NCI-H1417 treated with DMSO at 0.1 percent for 48 hours (cell line): ENCODE results near the gene TBL1X.
"Not testable (repeated sequence)": the region's sequence is repeated elsewhere in the genome, so short reads cannot be mapped to it uniquely, and the experiment has no call there.

Experiments used
- DNase-seq: peaks from one replicate; lab custom pipeline; 2025; lab: John Stamatoyannopoulos, UW

Gene TBL1X

GRCh38 chrX:9765737-9766097 is 300.9 kb downstream of the TBL1X start, which contains the start of gene GPR143:
TSS of gene GPR143 (minus strand) at chrX:9765847. CDS start at chrX:9765817, 30 bp downstream.
- no peak for DNase-seq

- no peak for DNase-seq
Measured at GRCh38 chrX:9767375-9767774, 302.5 kb downstream of the TBL1X start.

GRCh38 chrX:9768321-9768839 is 303.5 kb downstream of the TBL1X start:
- DNase-seq: not testable (repeated sequence)

DNA sequence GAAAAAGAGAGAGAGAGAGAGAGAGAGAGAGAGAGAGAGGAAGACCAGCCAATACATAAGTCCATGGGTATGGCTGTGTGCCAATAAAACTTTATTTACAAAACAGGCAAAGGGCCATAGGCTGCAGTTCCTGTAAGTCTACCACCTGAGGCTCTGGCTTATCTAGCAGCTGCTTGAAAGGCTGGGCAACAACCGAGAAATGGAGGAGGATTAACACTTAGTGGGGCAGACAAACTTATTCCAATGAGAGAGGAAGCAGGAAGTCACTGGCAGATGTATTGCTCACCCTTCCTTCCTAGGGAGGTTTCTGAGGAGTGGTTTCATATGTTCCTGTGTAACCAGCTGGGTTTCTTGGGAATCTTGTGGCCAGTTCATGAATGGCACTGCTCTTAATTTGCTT is 305.5 kb downstream of the TBL1X start:
- no peak for DNase-seq

- DNase-seq: no peak
Measured at GRCh38 chrX:9772943-9773342, 308.1 kb downstream of the TBL1X start.

GRCh38 chrX:9775930-9776329 is 311.1 kb downstream of the TBL1X start:
- no peak for DNase-seq

GRCh38 chrX:9781941-9782340 is 317.1 kb downstream of the TBL1X start:
- DNase-seq: no peak

DNA sequence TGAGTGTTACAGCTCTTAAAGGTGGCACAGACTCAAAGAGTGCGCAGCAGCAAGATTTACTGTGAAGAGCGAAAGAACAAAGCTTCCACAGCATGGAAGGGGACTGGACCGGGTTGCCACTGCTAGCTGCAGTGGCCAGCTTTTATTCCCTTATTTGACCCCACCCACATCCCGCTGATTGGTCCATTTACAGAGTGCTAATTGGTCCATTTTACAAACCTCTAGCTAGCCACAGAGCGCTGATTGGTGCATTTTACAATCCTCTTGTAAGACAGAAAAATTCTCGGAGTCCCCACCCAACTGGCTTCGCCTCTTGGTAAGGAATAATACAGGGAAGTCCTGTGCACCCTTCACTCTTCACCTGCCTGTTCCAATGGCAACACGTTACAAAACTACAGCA is 319.5 kb downstream of the TBL1X start:
- no peak for DNase-seq

- no peak for DNase-seq
Measured at GRCh38 chrX:9785254-9785943, 320.5 kb downstream of the TBL1X start.

DNA sequence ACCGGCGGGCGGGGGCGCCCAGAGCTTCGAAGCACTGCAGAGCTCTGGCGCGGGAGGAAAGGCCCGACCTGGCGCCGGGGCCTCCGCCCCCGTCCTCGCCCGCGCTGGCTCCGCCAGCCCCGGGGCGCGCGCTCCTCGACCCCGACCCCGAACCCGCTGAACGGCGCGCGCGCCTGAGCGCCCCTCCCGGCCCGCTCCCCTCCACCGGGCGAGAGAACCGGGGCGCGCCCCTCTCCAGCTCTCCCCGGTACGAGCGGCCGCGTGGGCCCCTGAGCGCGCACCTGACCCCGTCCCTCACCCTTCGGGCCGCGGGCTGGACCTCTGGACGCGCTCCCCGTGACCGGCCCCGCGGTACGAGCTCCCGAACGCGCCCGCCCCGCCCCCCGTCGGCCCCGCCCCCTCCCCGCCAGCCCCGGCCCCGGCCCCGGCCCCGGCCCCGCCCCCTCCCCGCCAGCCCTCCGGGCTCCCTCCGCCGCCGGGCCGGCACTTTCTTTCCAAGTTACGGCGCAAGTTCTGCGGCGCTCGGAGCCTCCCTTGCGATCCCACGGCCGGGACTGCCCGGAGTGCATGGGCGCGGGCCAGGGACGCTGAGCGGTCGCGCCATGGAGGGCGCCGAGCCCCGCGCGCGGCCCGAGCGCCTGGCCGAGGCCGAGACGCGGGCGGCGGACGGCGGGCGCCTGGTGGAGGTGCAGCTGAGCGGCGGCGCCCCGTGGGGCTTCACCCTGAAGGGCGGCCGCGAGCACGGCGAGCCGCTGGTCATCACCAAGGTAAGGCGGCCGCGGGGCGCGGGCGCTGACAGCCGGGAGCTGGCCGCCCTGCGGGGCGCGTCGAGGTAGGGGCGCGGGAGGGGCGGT is 321.3 kb downstream of the TBL1X start, which contains the start of gene SHROOM2:
Gene SHROOM2 (plus strand): TSS at position 486 of the 854 bp plus-strand sequence. CDS start 117 bp downstream, at position 603.
- no peak for DNase-seq

DNA sequence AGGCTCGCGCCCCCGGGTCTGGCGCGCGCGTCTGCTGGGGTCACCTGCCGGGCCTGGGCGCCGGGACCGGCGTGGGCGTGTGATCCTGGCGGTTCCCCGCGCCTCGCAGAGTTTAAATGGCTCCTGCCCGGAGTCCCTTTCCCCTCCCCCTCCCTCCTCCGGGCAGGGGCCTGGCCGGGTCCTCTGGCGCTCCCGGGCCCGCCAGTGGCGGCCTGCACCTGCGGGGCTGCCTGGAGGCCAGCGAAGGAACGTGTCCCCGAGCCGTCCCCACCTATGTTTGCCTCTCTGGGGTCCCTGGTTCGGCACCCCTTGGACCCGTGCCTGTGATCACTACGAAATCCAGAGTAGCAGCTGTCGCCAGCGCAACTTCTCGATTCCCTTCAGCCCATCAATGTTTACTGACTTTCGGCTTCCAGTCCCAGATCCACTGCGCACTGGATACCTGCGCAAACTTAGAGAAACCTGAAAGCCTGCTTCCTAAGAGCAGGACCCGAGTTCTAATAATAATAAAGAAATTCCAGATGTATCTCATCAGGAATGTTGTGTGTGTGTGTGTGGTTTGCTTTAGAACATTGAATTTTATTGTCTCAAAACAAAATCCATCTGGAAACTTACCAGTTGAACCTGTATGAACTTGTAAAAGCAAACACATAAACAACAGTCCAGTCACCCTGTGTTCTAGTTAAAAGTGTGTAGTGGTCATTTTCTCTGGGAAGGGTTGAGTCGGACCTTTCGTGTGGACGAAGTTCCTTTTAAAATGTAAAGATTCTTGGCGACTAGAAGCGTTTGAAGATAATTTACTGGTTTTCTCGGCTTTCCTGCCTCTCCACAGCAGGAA is 322.2 kb downstream of the TBL1X start:
- DNase-seq: no peak

DNA sequence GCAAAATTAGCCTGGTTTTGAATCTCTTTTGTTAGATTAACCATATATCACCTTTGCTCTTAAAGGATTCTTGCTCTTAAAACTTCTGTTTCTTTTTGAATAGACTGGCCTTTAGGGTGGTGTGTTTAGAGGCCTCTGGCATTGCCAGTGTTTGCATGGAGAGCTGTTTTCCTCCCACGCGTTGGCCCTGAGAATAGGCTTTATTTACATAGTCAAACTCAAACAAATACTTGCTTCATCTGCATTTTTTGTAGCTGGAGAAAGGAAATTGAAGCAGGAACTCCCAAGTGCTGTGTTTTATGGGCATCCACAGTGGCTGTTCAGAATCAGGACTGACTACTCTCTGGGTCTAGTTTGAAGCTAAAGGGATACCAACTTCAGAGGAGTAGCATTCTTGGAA is 324.1 kb downstream of the TBL1X start:
- DNase-seq: no peak

DNA sequence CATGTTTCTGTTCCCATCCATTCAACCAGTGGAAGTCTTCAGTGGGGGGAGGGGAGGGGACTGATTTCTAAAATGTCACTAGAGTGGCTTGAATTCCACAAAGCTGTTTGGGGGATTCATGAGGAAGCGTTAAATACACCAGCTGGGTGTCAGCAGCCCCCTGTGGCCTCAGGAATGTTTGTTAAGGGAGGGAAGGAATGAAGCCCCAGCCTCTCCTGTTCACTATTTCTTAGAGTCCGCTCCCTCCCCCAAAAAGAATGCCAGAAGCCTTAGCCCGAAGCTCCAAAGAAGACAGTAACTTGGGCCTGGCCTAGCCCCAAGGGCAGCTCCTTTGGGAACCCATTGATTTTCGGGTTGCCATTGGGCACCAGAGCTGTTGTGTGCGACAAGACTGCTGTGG is 324.7 kb downstream of the TBL1X start:
- no peak for DNase-seq
